ENCODE measurements around the gene LDB2. TPM values are rescaled to one million over a fixed set of nuclear protein-coding genes. Genes with fewer than 3 reads are reported as not detected.

LDB2 gene
- total and polyA plus RNA-seq, 2 of the 8 experiments (the other 6 are each of a cell fraction or from before 2014, with no cell fraction given): 57.0 to 140 TPM

DNA sequence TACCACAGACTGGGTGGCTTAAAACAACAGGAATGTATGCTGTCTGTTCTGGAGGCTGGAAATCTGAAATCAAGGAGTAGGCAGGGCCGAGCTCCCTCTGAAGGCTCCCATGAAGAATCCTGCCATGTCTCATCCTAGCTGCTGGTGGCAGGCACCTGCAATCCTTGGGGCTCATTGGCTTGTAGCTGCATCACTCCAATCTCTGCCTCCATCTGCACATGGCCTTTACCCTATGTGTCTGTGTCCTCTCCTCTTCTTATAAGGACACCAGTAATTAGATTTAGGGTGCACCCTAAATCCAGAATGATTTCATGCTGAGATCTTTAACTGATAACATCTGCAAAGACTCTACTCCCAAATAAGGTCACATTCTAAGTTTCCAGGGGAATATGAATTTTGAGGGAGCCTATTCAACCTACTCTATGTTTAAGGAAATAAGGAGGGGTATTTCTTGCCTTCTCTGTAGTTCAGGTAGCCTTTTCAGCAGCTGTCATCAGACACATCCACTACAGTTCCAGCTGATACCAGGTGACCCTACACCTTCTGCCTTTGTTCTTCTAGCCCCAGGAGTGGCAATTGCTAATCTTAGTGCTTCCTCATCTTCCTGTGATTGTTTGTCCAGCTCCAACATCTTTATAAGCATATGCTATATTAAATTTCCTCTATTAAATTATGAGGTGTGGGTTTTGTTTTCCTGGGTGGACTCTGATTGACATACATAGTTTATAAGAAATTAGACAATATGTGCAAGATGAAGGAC, 377.1 kb downstream of the LDB2 start:
- H3K56ac ChIP-seq (replicated peaks; ENCODE audit: insufficient read length, low read depth, low read length): no peak overlapping the region
- H4K8ac ChIP-seq (ENCODE audit: extremely low read depth, insufficient read depth, low read length): no peak overlapping the region
- H2BK20ac ChIP-seq (ENCODE audit: low read length): no peak overlapping the region
- ChIA-PET CTCF (ENCODE audit: partially characterized antibody) (interaction anchor here (0.6 to 1.1 kb wide), 2 partner anchors 62 to 96 kb away, joined by 3 to 4 read pairs; no protein-coding TSS in a partner anchor), POLR2A (ENCODE audit: partially characterized antibody) (no interaction called here)
- no peaks in the 10 kb centered on the region; the same call in 1 of the 2 replicates for H3K79me1 ChIP-seq (ENCODE audit: low read depth, low read length)
- no peak overlapping the region for H3K27ac ChIP-seq (ENCODE audit: low read depth, low read length)
- WGBS, 2 experiments (ENCODE audit: extremely low coverage in 1 of 2, insufficient coverage in 1 of 2, insufficient read length in 1 of 2, insufficient replicate concordance in 2 of 2, low coverage in 1 of 2, low lambda C conversion rate in 2 of 2, missing lambda C conversion rate in 1 of 2): 85% methylated on average over 1 of the region's 1 CpG; no CpG with 5 or more reads in 1 of the 2 experiments
- no peak overlapping the region for H4K91ac ChIP-seq (replicated peaks; ENCODE audit: insufficient read length, low read length)
- H3K4ac ChIP-seq (replicated peaks; ENCODE audit: insufficient read length, low read depth, low read length): no peak overlapping the region
- no peak overlapping the region for H2BK15ac ChIP-seq (ENCODE audit: low read length)
- no peak overlapping the region for H2AFZ ChIP-seq (ENCODE audit: low read length)
- no peaks in the 10 kb centered on the region for H3K36me3 ChIP-seq (ENCODE audit: control insufficient read depth in 2 of 4, insufficient read depth in 4 of 4, low read length in 3 of 4)
- H3K14ac ChIP-seq (ENCODE audit: insufficient read length): no peak overlapping the region
- H4K20me1 ChIP-seq (replicated peaks in 1 of 2; ENCODE audit: control insufficient read depth in 1 of 2, insufficient read depth in 2 of 2, low read length in 2 of 2): no peaks in the 10 kb centered on the region
- H3K79me2 ChIP-seq (ENCODE audit: control insufficient read depth in 1 of 2, insufficient read depth in 2 of 2, low read length in 2 of 2): no peaks in the 10 kb centered on the region
- H3K9me3 ChIP-seq (ENCODE audit: insufficient read depth in 2 of 2, low read depth in 1 of 2, low read length in 1 of 2): no peaks in the 10 kb centered on the region
- no peak for DNase-seq (ENCODE audit: low read depth in 1 of 2, low spot score in 2 of 2)
- no peaks in the 10 kb centered on the region for H3K23me2 ChIP-seq (ENCODE audit: low read depth, low read length)
- no peak overlapping the region for H2AK5ac ChIP-seq (ENCODE audit: low read depth, low read length)
- no peak overlapping the region for H3K18ac ChIP-seq (ENCODE audit: extremely low read depth, low read length)
- no peak overlapping the region for H3K4me2 ChIP-seq (ENCODE audit: insufficient read depth in 1 of 2, low read depth in 2 of 2, low read length in 2 of 2)
- H2BK120ac ChIP-seq (replicated peaks; ENCODE audit: low read depth, low read length): no peak overlapping the region
- H3K23ac ChIP-seq (ENCODE audit: insufficient read length): no peak overlapping the region
- H3K27me3 ChIP-seq (replicated peaks in 1 of 4; ENCODE audit: control insufficient read depth in 3 of 4, extremely low read depth in 1 of 4, insufficient read depth in 3 of 4, low read length in 3 of 4): no peaks in the 10 kb centered on the region
- H3K9ac ChIP-seq (replicated peaks in 1 of 4; ENCODE audit: extremely low read depth in 1 of 4, low read depth in 3 of 4, low read length in 3 of 4): no peak overlapping the region
- no peak overlapping the region for H3K4me3 ChIP-seq (ENCODE audit: extremely low read depth in 1 of 4, insufficient read depth in 2 of 4, low read depth in 3 of 4, low read length in 4 of 4)
- H3K4me1 ChIP-seq (replicated peaks in 1 of 4; ENCODE audit: control insufficient read depth in 3 of 4, insufficient read depth in 4 of 4, low read length in 3 of 4): no peaks in the 10 kb centered on the region
- no peak overlapping the region for H4K5ac ChIP-seq (ENCODE audit: insufficient read length, low read depth, low read length)
- no peak for FAIRE-seq
- no peak overlapping the region for H2BK5ac ChIP-seq (ENCODE audit: low read depth, low read length)
- H2BK12ac ChIP-seq (ENCODE audit: low read depth, low read length): no peak overlapping the region
- no peak for TF ChIP-seq SIN3A (conservative IDR thresholded peaks at IDR 0.05 in 1 of 2, IDR thresholded peaks at IDR 0.05 in 1 of 2; ENCODE audit: low read depth in 1 of 2, low read length in 2 of 2)
- no peak for TF ChIP-seq CBX8 (IDR thresholded peaks at IDR 0.05; ENCODE audit: borderline replicate concordance, low read depth, low read length)
- TF ChIP-seq JUND (IDR thresholded peaks at IDR 0.05; ENCODE audit: low read length): no peak
- no peak for TF ChIP-seq SP2 (IDR thresholded peaks at IDR 0.05; ENCODE audit: low read length)
- no peak for TF ChIP-seq CBX5 (IDR thresholded peaks at IDR 0.05; ENCODE audit: low read depth, low read length)
- no peak for TF ChIP-seq SIX5 (IDR thresholded peaks at IDR 0.05; ENCODE audit: low read depth, low read length)
- no peak for TF ChIP-seq EP300 (IDR thresholded peaks at IDR 0.05; ENCODE audit: borderline replicate concordance in 1 of 2, low read depth in 2 of 2, low read length in 2 of 2)
- no peak for TF ChIP-seq RFX5 (IDR thresholded peaks at IDR 0.05; ENCODE audit: borderline replicate concordance, low read depth, low read length)
- no peak for TF ChIP-seq PHF8 (conservative IDR thresholded peaks at IDR 0.05; ENCODE audit: low read depth, low read length)
- TF ChIP-seq GABPA (IDR thresholded peaks at IDR 0.05; ENCODE audit: borderline replicate concordance, insufficient read depth, low read length): no peak
- TF ChIP-seq SIRT6 (IDR thresholded peaks at IDR 0.05; ENCODE audit: low read length): no peak
- TF ChIP-seq CHD1 (IDR thresholded peaks at IDR 0.05; ENCODE audit: low read depth, low read length): no peak

Data from H1 (cell line).